DMS 273 treated with DMSO at 0.1 percent for 48 hours (cell line): ENCODE measurements around the gene ALG9.
"Not testable (repeated sequence)": the region's sequence is repeated elsewhere in the genome, so short reads cannot be mapped to it uniquely, and the experiment has no call there.

Experiments
- DNase-seq: peaks from one replicate; lab custom pipeline; 2025; lab: John Stamatoyannopoulos, UW

The ALG9 gene

DNA sequence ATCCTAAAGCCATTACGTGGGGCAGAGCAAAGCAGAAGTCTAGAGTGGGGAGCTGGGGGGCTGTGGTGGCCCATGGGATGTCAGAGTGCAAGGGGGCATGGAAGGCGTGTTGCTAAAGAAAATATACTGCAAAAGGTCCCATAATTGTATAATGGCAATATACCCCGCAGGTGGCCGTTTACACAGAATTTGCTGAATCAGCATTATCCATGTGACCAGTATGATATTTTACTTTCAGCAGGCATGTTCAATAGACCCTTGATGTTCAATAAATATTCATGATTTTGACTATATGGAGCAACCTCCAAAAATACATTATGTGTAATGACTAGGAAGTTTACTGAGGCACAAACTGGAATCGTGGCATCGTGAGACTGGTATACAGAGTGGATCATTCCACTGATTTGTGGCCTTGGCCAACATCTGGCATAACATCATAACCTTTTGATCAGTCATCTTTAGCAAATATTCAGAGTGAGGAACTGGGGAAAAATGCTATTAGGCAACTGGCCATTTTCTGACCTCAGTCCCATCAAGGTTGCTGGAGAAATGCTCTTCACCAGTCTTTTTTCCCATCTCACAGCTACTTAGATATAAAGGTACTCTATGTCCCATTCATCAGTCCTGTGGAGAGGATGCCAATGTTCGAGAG, 75.9 kb downstream of the ALG9 start:
- no peak for DNase-seq

- DNase-seq = no peak
Measured at GRCh38 chr11:111793863-111794262, 77.5 kb downstream of the ALG9 start.

GRCh38 chr11:111792955-111793500, 78.4 kb downstream of the ALG9 start:
- no peak for DNase-seq

DNA sequence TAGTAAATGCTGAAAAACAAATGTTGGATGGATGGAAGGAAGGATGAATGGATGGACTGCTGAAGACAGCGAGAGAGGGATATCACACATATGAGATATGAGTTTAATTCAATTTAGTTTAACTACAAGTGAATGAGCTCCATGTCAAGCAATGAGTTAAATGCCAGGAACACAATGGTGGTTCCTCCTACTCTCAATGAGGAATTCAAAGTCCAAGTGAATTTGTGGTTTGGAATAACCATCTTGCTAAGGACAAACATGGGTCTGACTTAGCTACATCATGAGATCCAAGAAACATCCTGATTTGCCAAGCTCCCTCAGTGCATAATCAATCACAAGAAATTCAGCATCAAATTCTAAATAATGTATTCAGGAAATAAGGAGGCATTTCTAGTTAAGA, 79.1 kb downstream of the ALG9 start:
- no peak for DNase-seq

DNA sequence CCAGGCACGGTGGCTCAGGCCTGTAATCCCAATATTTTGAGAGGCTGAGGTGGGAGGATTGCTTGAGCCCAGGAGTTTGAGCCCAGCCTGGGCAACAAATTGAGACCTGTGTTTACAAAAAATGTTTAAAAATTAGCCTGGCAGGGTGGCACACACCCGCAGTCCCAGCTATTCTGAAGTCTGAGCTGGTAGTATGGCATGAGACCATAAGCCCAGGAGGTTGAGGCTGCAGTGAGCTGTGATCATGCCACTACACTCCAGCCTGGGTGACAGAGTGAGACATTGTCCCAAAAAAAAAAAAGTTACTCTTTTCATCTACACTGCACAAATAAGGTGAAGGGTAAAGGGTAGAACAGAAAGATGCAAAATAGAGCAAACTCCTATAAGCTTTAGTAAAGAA, 82.9 kb downstream of the ALG9 start:
- no peak for DNase-seq

- no peak for DNase-seq
Measured at GRCh38 chr11:111788051-111788450, 83.3 kb downstream of the ALG9 start.

DNA sequence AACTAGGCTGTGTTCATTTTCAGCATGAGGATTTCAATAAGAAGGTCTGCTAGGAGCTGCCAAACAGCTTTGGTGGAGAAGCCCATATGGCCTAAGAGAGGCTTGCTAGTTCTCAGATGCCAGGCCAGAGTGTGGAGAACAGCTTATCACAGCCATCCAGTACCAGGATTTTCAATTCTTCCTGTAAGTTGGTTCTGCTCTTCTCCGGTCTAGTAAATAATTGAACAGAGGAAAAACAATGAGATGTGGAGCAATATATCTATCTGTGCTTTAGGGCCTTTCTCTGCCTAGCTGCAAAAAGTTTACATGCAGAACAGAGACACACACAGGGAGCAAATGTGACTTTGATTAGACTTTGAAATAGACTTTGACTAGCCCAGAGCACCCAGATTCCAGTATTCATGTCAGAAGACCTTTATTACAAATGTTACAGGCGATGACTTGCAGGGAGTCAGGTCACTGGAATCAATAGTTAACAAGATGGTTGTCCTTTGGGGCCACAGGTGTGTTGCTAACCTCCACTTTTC, 85.4 kb downstream of the ALG9 start:
- DNase-seq = peak; percentile 29

DNA sequence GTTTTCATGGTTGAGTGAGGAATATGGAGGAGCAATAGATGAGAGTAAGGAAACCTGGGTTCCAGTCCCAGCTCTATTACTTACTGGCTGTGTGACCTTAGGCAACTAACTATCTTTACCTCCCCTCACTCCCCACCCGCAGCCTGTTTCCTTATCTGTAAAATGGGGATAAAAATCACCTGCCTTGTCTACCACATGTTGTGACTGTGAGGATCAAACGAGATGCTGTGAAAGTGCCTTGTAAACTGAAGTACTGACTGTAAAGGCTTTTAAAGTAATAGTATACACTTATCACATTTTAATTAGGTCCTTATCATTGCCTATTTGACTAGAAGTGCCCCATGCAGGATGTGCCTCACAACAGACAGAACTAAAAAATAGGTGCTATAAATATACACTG, 86.3 kb downstream of the ALG9 start:
- DNase-seq = no peak

- not testable (repeated sequence) for DNase-seq
Measured at GRCh38 chr11:111784311-111784710, 87.1 kb downstream of the ALG9 start.

- DNase-seq = no peak
Measured at GRCh38 chr11:111782109-111782741, 89.2 kb downstream of the ALG9 start.

DNA sequence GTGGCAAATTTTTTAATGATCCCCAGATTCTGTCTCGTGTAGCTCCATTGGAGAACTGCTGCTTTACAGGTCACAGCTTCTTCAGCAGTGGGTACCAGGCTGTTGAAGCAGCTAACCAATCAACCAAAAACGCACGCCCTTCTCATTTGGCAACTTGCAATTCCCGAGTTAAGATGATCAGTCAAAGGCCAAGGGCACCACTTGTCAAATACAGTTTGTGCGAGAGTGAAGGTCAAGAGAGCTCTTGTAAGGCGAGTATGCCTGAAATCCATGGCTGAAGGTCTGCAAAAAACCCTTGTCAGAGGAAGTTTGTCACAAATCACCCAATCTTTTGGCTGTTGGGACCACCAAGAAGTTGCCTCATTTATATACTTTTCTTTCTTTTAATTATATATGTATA, 92.3 kb downstream of the ALG9 start:
- DNase-seq = no peak

- no peak for DNase-seq
Measured at GRCh38 chr11:111778047-111778558, 93.3 kb downstream of the ALG9 start.

DNA sequence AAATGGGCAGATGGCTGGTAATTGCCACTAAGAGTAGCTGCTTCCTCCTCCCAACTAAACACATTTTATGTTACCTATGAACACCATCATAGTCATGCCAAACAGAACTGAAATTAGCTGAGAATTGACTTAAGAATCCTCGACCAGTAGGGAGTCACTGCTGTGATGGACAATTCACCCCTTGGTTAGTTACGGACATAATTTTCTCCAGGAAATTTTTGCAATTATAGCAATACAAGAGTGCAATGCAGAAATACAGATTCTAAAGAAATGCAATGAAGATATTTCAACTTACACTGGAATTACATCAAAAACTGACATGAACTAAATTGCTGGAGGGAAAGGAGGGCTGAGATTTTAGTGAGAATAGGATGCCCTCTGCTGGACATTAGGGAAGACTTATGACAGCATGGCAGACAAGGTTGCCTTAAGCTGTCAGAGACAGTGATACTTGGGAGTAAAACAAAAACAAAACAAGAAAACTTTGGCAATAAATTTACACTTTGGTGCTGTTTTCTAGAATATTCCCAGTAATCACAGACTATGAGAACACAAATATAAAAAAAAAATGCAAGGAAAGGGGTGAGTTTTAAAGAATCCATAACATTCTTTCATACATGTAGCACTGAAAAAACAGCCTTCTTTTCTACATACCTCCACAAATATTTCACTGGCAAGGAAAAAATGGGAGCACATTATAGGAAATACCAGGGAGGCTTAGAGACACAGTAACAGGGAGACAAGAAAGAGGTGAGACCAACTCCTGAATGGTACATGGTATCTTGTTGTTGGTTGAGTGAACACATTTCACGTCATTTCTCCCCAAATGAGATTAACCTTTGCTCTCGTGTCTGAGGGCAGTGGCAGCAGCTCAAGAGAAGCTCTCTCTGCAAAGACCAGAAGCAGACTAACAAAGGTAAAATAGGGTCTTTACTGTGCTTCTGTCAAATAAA, 94.0 kb downstream of the ALG9 start:
- DNase-seq = no peak

- DNase-seq = no peak
Measured at GRCh38 chr11:111776398-111777093, 94.8 kb downstream of the ALG9 start.

GRCh38 chr11:111774955-111775710, 96.2 kb downstream of the ALG9 start:
- DNase-seq = no peak

DNA sequence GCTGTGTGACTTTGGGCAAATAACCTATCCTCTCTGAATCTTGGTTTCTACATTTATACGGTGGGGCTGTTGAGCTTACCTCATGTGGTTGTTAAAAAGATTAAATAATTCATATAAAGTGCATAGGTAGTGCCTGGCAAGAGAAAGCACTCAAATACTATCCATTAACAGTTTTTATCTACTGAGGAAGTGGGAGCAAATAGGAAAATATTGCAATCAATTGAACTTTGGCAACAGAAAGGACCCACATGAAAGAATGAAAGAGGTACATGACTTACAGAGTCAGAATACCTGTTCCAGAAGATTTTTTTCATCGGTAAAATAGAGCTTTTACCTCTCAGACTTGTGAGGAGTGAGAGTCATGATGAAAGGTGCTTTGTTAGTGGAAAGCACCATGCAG, 98.8 kb downstream of the ALG9 start:
- DNase-seq = no peak

DNA sequence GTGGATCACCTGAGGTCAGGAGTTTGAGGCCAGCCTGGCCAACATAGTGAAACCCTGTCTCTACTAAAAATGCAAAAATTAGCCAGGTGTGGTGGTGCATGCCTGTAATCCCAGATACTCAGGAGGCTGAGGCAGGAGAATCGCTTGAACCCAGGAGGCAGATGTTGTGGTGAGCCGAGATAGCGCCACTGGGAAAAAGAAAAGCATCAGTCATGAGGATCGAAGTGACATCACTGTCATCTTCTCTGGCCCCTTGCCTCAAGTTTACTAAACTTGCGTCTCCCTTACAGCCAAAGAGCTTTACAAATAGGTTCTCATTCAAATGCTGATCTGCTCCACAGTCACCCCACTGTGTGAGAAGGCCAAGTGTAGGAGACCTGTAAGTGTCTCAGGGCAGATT, 100.2 kb downstream of the ALG9 start:
- DNase-seq = not testable (repeated sequence)

- no peak for DNase-seq
Measured at GRCh38 chr11:111770581-111771134, 100.7 kb downstream of the ALG9 start.

DNA sequence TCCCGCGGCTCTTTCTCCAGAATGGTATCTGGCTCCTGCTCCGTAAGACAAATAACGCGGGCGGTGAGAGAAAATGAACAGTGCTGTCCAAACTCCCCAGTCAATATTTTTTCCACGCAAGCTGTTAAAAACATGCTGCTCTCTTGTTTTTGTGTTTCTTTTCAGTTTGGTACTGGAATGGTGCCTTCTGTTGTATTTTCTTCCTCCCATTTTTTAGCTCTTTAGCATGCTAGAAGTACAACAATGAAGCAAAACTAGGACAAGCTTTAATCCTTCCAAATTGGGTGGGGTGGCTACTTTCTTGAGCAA, 104.6 kb downstream of the ALG9 start:
- DNase-seq = no peak

DNA sequence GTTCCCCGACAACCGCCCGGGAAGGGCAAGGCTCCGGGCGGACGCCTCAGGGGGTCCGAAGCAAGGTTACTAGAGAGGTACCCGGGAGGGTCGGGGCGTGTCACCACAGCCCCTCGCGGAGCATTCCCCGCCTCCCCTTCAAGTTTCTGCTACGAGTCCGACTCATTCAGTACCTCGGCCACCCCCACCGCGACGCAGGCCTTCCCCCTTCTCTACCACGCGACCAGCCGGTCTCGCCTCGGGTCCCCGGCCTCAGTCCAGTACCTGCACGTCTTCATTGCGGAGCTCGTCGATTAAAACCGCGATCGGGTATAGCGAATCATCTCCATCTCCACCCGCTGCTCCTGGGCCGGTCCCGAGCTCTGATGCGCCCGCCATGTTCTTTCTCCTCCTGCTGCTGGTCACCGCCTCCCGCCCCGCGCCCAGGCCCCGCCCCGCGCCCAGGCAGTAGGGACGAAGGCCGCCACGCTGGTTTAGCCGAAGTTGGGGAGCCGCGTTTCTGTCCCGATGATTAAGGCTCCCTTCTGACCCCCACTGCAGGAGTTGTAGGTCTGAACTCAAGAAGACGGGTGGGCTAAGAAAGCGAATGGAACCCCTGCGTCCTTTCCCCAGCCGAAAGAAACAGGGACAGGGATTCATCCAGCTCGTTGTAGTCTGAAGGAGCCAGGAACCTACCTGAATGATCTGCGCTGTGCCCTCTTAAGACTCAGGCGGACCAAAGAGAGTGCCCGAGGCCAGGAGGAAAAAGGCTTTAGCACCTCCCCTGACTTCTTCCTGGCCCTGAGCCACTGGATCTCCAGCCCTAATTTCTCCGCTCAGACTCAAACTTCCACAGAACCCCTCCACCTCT, 105.2 kb downstream of the ALG9 start, which contains the start of gene PPP2R1B:
Gene PPP2R1B (minus strand): TSS at position 406 of the 850 bp plus-strand sequence. CDS start 28 bp downstream, at position 378.
- DNase-seq = peak; percentile 55
